Neural crest cell (in vitro differentiated cells): ENCODE results near the gene VLDLR. TPM values are rescaled to one million over a fixed set of nuclear protein-coding genes. Genes with fewer than 3 reads are reported as not detected.

Experiments
- DNase-seq: peaks from one replicate; pipeline ENCODE4 v3.0.0; 2021; ENCODE audit warnings: low read depth, mixed read lengths, low spot score
- H3K27ac Mint-ChIP-seq: one replicate; pipeline ENCODE4 v1.8.0; 2021; ENCODE audit warnings: mild to moderate bottlenecking, mixed read lengths; ENCODE audit not compliant: unreplicated experiment
- H3K27me3 Mint-ChIP-seq: 2 replicates; pipeline ENCODE4 v1.8.0; 2021; ENCODE audit warnings: low read depth, mild to moderate bottlenecking, mixed read lengths
- H3K36me3 Mint-ChIP-seq: 2 replicates; pipeline ENCODE4 v1.8.0; 2021; ENCODE audit warnings: low read depth, mild to moderate bottlenecking, mixed read lengths
- H3K4me1 Mint-ChIP-seq: 2 replicates; pipeline ENCODE4 v1.8.0; 2021; ENCODE audit warnings: mixed read lengths
- H3K4me3 Mint-ChIP-seq: one replicate; pipeline ENCODE4 v1.8.0; 2021; ENCODE audit warnings: mild to moderate bottlenecking, mixed read lengths
- H3K9me3 Mint-ChIP-seq: 2 replicates; pipeline ENCODE4 v1.8.0; 2021; ENCODE audit warnings: mixed read lengths
- CTCF ChIP-seq: fragments of 200-600 bp; sonication (generic); conservative IDR thresholded peaks from 2 replicates; pipeline ENCODE4 v1.5.0; 2021; ENCODE audit warnings: antibody characterized with exemption, mild to moderate bottlenecking
- total RNA-seq: library from RNA; stranded (reverse); gene quantifications from 2 replicates; pipeline ENCODE4 v1.2.1, GENCODE V29; 2021

The VLDLR gene
- total RNA-seq, 1 donor from 2014 or later, result 20.2 TPM

GRCh38 chr9:2635922-2636321 lies 14.3 kb downstream of the VLDLR start:
- H3K27ac Mint-ChIP-seq, result no peak overlapping the region
- peaks cover 23% of the 10 kb centered on the region for H3K36me3 Mint-ChIP-seq
- H3K4me1 Mint-ChIP-seq, result peaks cover 41% of the 10 kb centered on the region
- no peak for DNase-seq
- no peaks in the 10 kb centered on the region for H3K9me3 Mint-ChIP-seq
- H3K27me3 Mint-ChIP-seq, result no peaks in the 10 kb centered on the region
- TF ChIP-seq CTCF, result no peak
- no peak overlapping the region for H3K4me3 Mint-ChIP-seq

GRCh38 chr9:2637390-2637789 lies 15.8 kb downstream of the VLDLR start:
- Mint-ChIP-seq H3K4me1 (peaks cover 31% of the 10 kb centered on the region), H3K4me3 (no peak overlapping the region), H3K9me3 (no peaks in the 10 kb centered on the region), H3K27ac (no peak overlapping the region), H3K27me3 (no peaks in the 10 kb centered on the region), H3K36me3 (peaks cover 32% of the 10 kb centered on the region)
- DNase-seq, result no peak
- TF ChIP-seq CTCF, result no peak

GRCh38 chr9:2638871-2639673 lies 17.5 kb downstream of the VLDLR start:
- Mint-ChIP-seq H3K4me3 (no peak overlapping the region), H3K36me3 (peaks cover 45% of the 10 kb centered on the region), H3K9me3 (no peaks in the 10 kb centered on the region), H3K4me1 (peaks cover 22% of the 10 kb centered on the region), H3K27ac (no peak overlapping the region), H3K27me3 (no peaks in the 10 kb centered on the region)
- TF ChIP-seq CTCF, result no peak
- no peak for DNase-seq

GRCh38 chr9:2639786-2640185 lies 18.2 kb downstream of the VLDLR start:
- Mint-ChIP-seq H3K4me3 (no peak overlapping the region), H3K9me3 (no peaks in the 10 kb centered on the region), H3K36me3 (peaks cover 49% of the 10 kb centered on the region), H3K4me1 (peaks cover 15% of the 10 kb centered on the region), H3K27me3 (no peaks in the 10 kb centered on the region), H3K27ac (no peak overlapping the region)
- no peak for TF ChIP-seq CTCF
- no peak for DNase-seq

- no peak for TF ChIP-seq CTCF
- peaks cover 57% of the 10 kb centered on the region for H3K36me3 Mint-ChIP-seq
Measured at GRCh38 chr9:2640570-2640969, 19.0 kb downstream of the VLDLR start.

More at GRCh38 chr9:2640570-2640969, 19.0 kb downstream of the VLDLR start:
- Mint-ChIP-seq H3K9me3 (no peaks in the 10 kb centered on the region), H3K4me1 (peaks cover 9% of the 10 kb centered on the region), H3K27ac (no peak overlapping the region), H3K4me3 (no peak overlapping the region), H3K27me3 (no peaks in the 10 kb centered on the region)
- no peak for DNase-seq
